ENCODE measurements around the gene CLN6.

The CLN6 gene

GRCh38 chr15:68258692-68259091 lies 29.2 kb upstream of the CLN6 start:
- DNase-seq (ENCODE audit: low read depth), result no peak
- TF ChIP-seq, protein P1, sequence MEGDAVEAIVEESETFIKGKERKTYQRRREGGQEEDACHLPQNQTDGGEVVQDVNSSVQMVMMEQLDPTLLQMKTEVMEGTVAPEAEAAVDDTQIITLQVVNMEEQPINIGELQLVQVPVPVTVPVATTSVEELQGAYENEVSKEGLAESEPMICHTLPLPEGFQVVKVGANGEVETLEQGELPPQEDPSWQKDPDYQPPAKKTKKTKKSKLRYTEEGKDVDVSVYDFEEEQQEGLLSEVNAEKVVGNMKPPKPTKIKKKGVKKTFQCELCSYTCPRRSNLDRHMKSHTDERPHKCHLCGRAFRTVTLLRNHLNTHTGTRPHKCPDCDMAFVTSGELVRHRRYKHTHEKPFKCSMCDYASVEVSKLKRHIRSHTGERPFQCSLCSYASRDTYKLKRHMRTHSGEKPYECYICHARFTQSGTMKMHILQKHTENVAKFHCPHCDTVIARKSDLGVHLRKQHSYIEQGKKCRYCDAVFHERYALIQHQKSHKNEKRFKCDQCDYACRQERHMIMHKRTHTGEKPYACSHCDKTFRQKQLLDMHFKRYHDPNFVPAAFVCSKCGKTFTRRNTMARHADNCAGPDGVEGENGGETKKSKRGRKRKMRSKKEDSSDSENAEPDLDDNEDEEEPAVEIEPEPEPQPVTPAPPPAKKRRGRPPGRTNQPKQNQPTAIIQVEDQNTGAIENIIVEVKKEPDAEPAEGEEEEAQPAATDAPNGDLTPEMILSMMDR (IDR thresholded peaks at IDR 0.05; ENCODE audit: control insufficient read depth, insufficient read depth, low read depth, low read length, missing control alignments), result no peak
- H3K4me3 ChIP-seq (ENCODE audit: control insufficient read depth, low read depth, low read length), result no peak overlapping the region

DNA sequence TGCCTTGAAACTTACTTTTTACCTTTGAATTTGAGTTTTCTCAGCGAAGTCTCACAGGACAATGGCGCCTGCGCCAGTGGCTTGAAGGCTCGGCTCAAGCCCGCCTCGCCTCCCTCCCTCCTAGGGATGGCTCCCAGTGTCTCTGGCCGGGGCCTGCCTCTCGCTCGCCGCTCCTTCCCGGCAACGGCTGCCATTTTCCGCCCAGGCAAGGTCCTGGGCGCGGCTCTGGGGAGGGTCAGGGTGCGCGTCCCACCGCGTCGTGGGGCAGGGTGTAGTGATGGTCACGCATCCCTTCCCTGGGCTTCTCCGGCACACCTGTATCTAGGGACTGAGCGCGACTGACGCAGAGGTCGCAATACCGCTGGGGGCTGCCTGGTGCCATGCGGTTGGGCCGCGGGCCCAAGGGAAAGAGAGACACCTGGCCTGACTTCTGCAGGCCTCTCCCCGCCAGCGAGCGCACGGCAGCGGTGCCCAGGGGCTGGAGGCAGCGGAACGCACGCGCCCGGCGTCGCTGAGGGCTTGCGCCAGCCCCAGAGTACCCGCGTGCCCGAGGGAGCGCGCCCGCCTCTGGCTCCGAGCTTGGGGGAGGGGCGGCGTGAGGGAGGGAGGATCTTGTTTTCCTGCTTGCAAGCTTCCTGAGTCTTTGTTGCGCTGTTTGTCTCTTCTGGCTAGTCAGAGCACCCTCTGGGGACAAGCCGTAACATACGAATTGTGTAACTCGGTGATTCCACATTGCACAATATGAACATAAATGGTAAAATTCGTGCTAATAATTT lies 27.3 kb upstream of the CLN6 start:
- TF ChIP-seq, protein P1 (IDR thresholded peaks at IDR 0.05; ENCODE audit: control insufficient read depth, insufficient read depth, low read depth, low read length, missing control alignments), result no peak
- DNase-seq (ENCODE audit: low read depth), result peak; percentile 76
- H3K4me3 ChIP-seq (ENCODE audit: control insufficient read depth, low read depth, low read length), result peak overlapping the region; percentile 52

GRCh38 chr15:68252925-68253534 lies 23.5 kb upstream of the CLN6 start:
- DNase-seq (ENCODE audit: low read depth), result peak; percentile 68
- TF ChIP-seq, protein P1 (IDR thresholded peaks at IDR 0.05; ENCODE audit: control insufficient read depth, insufficient read depth, low read depth, low read length, missing control alignments), result peak; percentile 78
- no peak overlapping the region for H3K4me3 ChIP-seq (ENCODE audit: control insufficient read depth, low read depth, low read length)

DNA sequence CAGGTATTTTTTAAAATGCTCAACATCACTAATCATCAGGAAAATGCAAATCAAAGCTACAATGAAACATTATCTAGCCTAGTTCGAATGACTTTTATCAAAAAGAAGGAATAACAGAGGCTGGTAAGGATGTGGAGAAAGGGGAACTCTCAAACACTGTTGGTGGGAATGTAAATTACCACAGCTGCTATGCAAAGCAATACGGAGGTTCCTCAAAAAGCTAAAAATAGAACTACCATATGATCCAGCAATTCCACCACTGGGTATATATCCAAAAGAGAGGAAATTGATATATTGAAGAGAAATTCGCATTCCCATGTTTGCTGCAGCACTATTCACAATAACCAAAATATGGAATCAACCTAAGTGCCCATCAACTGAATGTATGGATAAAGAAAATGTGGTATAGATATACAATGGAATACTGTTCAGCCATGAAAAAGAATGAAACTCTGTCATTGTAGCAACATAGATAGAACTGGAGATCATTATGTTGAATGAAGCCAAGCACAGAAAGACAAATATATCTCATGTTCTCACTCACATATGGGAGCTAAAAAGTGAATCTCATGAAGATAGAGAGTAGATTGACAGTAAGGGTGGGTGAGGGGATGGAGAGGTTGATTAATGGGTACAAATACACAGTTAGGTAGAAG lies 19.7 kb upstream of the CLN6 start:
- no peak overlapping the region for H3K4me3 ChIP-seq (ENCODE audit: control insufficient read depth, low read depth, low read length)
- no peak for DNase-seq (ENCODE audit: low read depth)

DNA sequence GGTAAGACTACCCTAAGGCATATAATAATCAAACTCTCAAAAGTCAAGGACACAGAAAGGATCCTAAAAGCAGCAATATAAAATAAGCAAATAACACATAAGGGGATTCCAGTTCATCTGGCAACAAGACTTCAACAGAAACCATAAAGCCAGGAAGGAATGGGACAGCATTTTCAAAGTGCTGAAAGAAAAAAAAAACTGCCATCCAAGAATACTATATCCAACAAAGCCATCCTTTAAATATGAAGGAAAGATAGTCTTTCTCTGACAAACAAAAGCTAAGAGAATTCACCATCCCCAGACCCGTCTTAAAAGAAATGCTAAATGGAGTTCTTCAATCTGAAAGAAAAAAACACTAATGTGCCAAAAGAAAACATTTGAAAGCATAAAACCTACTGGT lies 14.7 kb upstream of the CLN6 start:
- TF ChIP-seq, protein P1 (IDR thresholded peaks at IDR 0.05; ENCODE audit: control insufficient read depth, insufficient read depth, low read depth, low read length, missing control alignments), result no peak
- DNase-seq (ENCODE audit: low read depth), result no peak
- no peak overlapping the region for H3K4me3 ChIP-seq (ENCODE audit: control insufficient read depth, low read depth, low read length)

More for the DNA sequence above, 19.7 kb upstream of the CLN6 start:
- TF ChIP-seq, protein P1 (IDR thresholded peaks at IDR 0.05; ENCODE audit: control insufficient read depth, insufficient read depth, low read depth, low read length, missing control alignments), result no peak

DNA sequence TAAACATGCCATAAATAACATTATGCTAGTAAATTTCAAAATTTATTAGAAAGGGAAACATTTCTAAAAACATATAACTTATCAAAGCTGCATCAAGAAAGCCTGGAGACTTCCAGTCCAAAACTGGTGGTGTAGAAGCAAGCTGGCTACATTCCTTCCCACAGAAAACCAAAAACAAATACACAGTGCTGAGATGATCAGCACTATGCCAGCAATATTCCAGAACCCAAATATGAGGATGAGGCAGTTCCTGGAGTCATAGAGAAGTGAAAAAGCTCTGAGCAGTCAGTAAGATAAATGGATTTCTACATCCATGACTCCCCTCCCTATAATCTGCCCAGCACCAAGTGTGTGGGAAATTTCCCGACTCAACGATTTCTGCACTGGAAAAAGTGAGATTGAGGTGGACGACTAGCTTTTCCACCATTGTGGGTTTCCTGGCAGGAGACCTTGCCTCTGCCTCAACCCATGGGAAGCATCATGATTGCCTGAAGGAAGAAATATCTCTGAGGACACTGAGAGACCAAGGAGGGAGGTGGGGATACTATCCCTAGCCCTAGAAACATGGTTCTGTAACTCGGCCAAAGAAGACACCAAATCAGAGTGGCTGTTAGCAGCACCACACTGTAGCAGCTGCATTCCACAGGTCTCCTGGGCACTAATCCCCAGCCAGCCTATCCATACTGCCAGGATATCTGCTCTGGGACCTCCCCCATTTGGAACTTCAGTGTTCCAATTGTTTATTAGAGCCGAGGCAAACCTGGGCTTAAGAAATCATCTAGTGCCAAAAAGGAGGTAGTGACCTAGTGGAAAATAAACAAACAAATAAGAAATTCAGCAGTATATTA lies 11.8 kb upstream of the CLN6 start:
- no peak overlapping the region for H3K4me3 ChIP-seq (ENCODE audit: control insufficient read depth, low read depth, low read length)
- TF ChIP-seq, protein P1 (IDR thresholded peaks at IDR 0.05; ENCODE audit: control insufficient read depth, insufficient read depth, low read depth, low read length, missing control alignments), result no peak
- no peak for DNase-seq (ENCODE audit: low read depth)

Measured in AG09309 (cell line).